Measurements from ENCODE around the gene CHST15.
"Not testable (repeated sequence)": the region's sequence is repeated elsewhere in the genome, so short reads cannot be mapped to it uniquely, and the experiment has no call there.

Gene CHST15

GRCh38 chr10:124047427-124048152 lies 45.8 kb downstream of the CHST15 start:
- no peak for DNase-seq

GRCh38 chr10:124045801-124046355 lies 47.5 kb downstream of the CHST15 start:
- no peak for DNase-seq

GRCh38 chr10:124045276-124045675 lies 48.1 kb downstream of the CHST15 start:
- DNase-seq, result no peak

- peak in 16 of 51 donors; percentile 21 to 68 (median 42) for DNase-seq
Observed at GRCh38 chr10:124044143-124044862, 49.1 kb downstream of the CHST15 start.

- DNase-seq, result peak in 3 of 51 donors; percentile 26 to 33 (median 27)
Observed at GRCh38 chr10:124043310-124044142, 49.9 kb downstream of the CHST15 start.

- DNase-seq, result no peak
Observed at GRCh38 chr10:124042656-124043309, 50.6 kb downstream of the CHST15 start.

GRCh38 chr10:124041675-124042445 lies 51.5 kb downstream of the CHST15 start:
- DNase-seq, result no peak

GRCh38 chr10:124040451-124041188 lies 52.8 kb downstream of the CHST15 start:
- DNase-seq, result no peak

- no peak for DNase-seq
Observed at GRCh38 chr10:124039483-124040013, 53.9 kb downstream of the CHST15 start.

- DNase-seq, result no peak
Observed at GRCh38 chr10:124037784-124038183, 55.6 kb downstream of the CHST15 start.

- DNase-seq, result no peak
Observed at GRCh38 chr10:124037286-124037685, 56.1 kb downstream of the CHST15 start.

- no peak for DNase-seq
Observed at GRCh38 chr10:124036746-124037145, 56.7 kb downstream of the CHST15 start.

GRCh38 chr10:124035928-124036558 lies 57.4 kb downstream of the CHST15 start:
- peak in 2 of 51 donors; percentile 21 to 50 for DNase-seq

- DNase-seq, result no peak
Observed at GRCh38 chr10:124035306-124035927, 58.0 kb downstream of the CHST15 start.

GRCh38 chr10:124034576-124035305 lies 58.7 kb downstream of the CHST15 start:
- DNase-seq, result not testable (repeated sequence)

GRCh38 chr10:124033887-124034218 lies 59.5 kb downstream of the CHST15 start:
- DNase-seq, result peak in 1 of 51 donors; percentile 5
